ENCODE measurements around the gene ST3GAL4.

ST3GAL4 gene

GRCh38 chr11:126416542-126417090, 61.1 kb downstream of the ST3GAL4 start:
- H3K27ac ChIP-seq = peak overlapping the region; percentile 40
- no peak for TF ChIP-seq CTCF (IDR thresholded peaks at IDR 0.05)
- no peak for TF ChIP-seq ZFX (IDR thresholded peaks at IDR 0.05; ENCODE audit: borderline replicate concordance)

GRCh38 chr11:126417091-126417862, 61.8 kb downstream of the ST3GAL4 start:
- H3K27ac ChIP-seq = peak overlapping the region; percentile 40
- TF ChIP-seq CTCF (IDR thresholded peaks at IDR 0.05) (no peak), ZFX (IDR thresholded peaks at IDR 0.05; ENCODE audit: borderline replicate concordance) (no peak)

- H3K27ac ChIP-seq = no peak overlapping the region
Measured at GRCh38 chr11:126418887-126419286, 63.4 kb downstream of the ST3GAL4 start.

GRCh38 chr11:126419801-126420697, 64.6 kb downstream of the ST3GAL4 start:
- no peak for TF ChIP-seq CTCF (IDR thresholded peaks at IDR 0.05)
- TF ChIP-seq ZFX (IDR thresholded peaks at IDR 0.05; ENCODE audit: borderline replicate concordance) = no peak
- no peak overlapping the region for H3K27ac ChIP-seq

More at GRCh38 chr11:126418887-126419286, 63.4 kb downstream of the ST3GAL4 start:
- TF ChIP-seq ZFX (IDR thresholded peaks at IDR 0.05; ENCODE audit: borderline replicate concordance) (no peak), CTCF (IDR thresholded peaks at IDR 0.05) (no peak)

- H3K27ac ChIP-seq = no peak overlapping the region
- no peak for TF ChIP-seq ZFX (IDR thresholded peaks at IDR 0.05; ENCODE audit: borderline replicate concordance)
- TF ChIP-seq CTCF (IDR thresholded peaks at IDR 0.05) = no peak
Measured at GRCh38 chr11:126420698-126421256, 65.3 kb downstream of the ST3GAL4 start.

GRCh38 chr11:126421271-126421671, 65.8 kb downstream of the ST3GAL4 start:
- H3K27ac ChIP-seq = no peak overlapping the region
- TF ChIP-seq CTCF (IDR thresholded peaks at IDR 0.05) (no peak), ZFX (IDR thresholded peaks at IDR 0.05; ENCODE audit: borderline replicate concordance) (no peak)

Measured in 22Rv1 (cell line).